K562 (cell line): Measurements from ENCODE around the gene TXNRD2. TPM values are rescaled to one million over a fixed set of nuclear protein-coding genes. Genes with fewer than 3 reads are reported as not detected.
A peak's percentile ranks its signal among the peaks of the same experiment; 100 is the strongest.

Experiments used
- AFF1 ChIP-seq, 2 experiments: fragments of 450-650 bp; IDR thresholded peaks; 2 replicates each; pipeline ENCODE4 v1.6.1; 2018; ENCODE audit warnings: mild to moderate bottlenecking in 2 of 2, low read depth in 1 of 2; ENCODE audit not compliant: partially characterized antibody in 2 of 2
- AFF4 ChIP-seq: sonication (generic); formaldehyde crosslinking; IDR thresholded peaks from 2 replicates; pipeline ENCODE4 v1.8.0; 2023; ENCODE audit warnings: mild to moderate bottlenecking, missing genetic modification reagents
- ELK3 ChIP-seq: fragments of 450-650 bp; formaldehyde crosslinking; IDR thresholded peaks from 2 replicates; pipeline ENCODE4 v1.4.0; 2020; ENCODE audit warnings: mild to moderate bottlenecking
- HMG20B ChIP-seq: fragments of 250-450 bp; sonication (Bioruptor Pico); IDR thresholded peaks from 2 replicates; pipeline ENCODE4 v1.5.0; 2021; ENCODE audit warnings: mild to moderate bottlenecking
- HNRNPUL1 ChIP-seq: fragments of 200-400 bp; formaldehyde crosslinking; IDR thresholded peaks from 2 replicates; pipeline ENCODE4 v1.6.1; 2017; ENCODE audit warnings: low read length
- LEF1 ChIP-seq: fragments of 450-650 bp; IDR thresholded peaks from 2 replicates; pipeline ENCODE4 v1.6.1; 2016; ENCODE audit warnings: mild to moderate bottlenecking
- PRMT5 ChIP-seq: sonication (generic); formaldehyde crosslinking; IDR thresholded peaks from 2 replicates; pipeline ENCODE4 v1.5.0; 2020; ENCODE audit warnings: missing genetic modification reagents
- ZNF407 ChIP-seq: fragments of 450-650 bp; IDR thresholded peaks from 2 replicates; pipeline ENCODE4 v1.6.1; 2016; ENCODE audit warnings: low read depth
- polyA plus RNA-seq, 8 experiments: library from polyadenylated mRNA; depleted of rRNA in 4 of 8; stranded (reverse) in 5 of 8; unstranded in 3 of 8; fragments of >200 nt; fragmentation: Nextera tagmentation in 2 of 8; fragmentation: Illumina TruSeq in 1 of 8; extraction: Ambion mirVana in 2 of 8; extraction: Trizol in 1 of 8; gene quantifications; 2 replicates each; pipeline versions ENCODE4 v1.2.1 to v1.2.3, GENCODE V29; 2011 to 2014; ENCODE audit warnings: inconsistent platforms in 1 of 8, missing spikeins in 1 of 8
- total RNA-seq, 7 experiments: library from RNA; depleted of rRNA in 6 of 7; stranded (reverse); fragments of >200 nt in 6 of 7; fragmentation: Illumina TruSeq in 2 of 7; extraction: Trizol in 2 of 7; gene quantifications; 2 replicates each; pipeline versions ENCODE4 v1.2.1 to v1.2.3, GENCODE V29; 2011 to 2021; ENCODE audit warnings: low replicate concordance in 1 of 7

The TXNRD2 gene
- total and polyA plus RNA-seq, 9 of the 15 experiments (the other 6 are each of a cell fraction or from before 2014, with no cell fraction given) = 3.3 to 80.2 (median 49.4) TPM

GRCh38 chr22:19987394-19988306, 46.0 kb upstream of the TXNRD2 start (continued):
- TF ChIP-seq ZNF407 (no peak), AFF4 (CRISPR knock-in tag) (no peak), AFF1 (IDR thresholded peaks at IDR 0.05; ENCODE audit: low read depth in 1 of 2, partially characterized antibody in 2 of 2) (no peak), PRMT5 (CRISPR knock-in tag) (0 out of 2 replicates have a peak, but pooled peaks have one; percentile 10), HMG20B (CRISPR knock-in tag) (no peak), ELK3 (CRISPR knock-in tag) (no peak), LEF1 (no peak), HNRNPUL1 (no peak)
